ENCODE measurements around the gene KIF12. TPM values are rescaled to one million over a fixed set of nuclear protein-coding genes. Genes with fewer than 3 reads are reported as not detected.

KIF12 gene
- total and polyA plus RNA-seq, 2 of the 13 experiments (the other 11 are each of a cell fraction or from before 2014, with no cell fraction given) = 1.8 to 12.5 TPM

GRCh38 chr9:114080773-114081440 lies 18.2 kb downstream of the KIF12 start (continued):
- TF ChIP-seq AFF4 (CRISPR knock-in tag; IDR thresholded peaks at IDR 0.05) = 0 out of 2 replicates have a peak, but pooled peaks have one; percentile 15
- peak; percentile 97 for TF ChIP-seq MED13 (CRISPR knock-in tag; IDR thresholded peaks at IDR 0.05)
- peak; percentile 40; the same call in 1 of the 2 replicates for TF ChIP-seq BORCS8-MEF2B (CRISPR knock-in tag; IDR thresholded peaks at IDR 0.05)
- no peak for TF ChIP-seq ZSCAN31 (CRISPR knock-in tag; IDR thresholded peaks at IDR 0.05; ENCODE audit: low read depth)
- TF ChIP-seq THAP11 (CRISPR knock-in tag; IDR thresholded peaks at IDR 0.05) = peak; percentile 72; the same call in 1 of the 2 replicates
- TF ChIP-seq, protein P1, sequence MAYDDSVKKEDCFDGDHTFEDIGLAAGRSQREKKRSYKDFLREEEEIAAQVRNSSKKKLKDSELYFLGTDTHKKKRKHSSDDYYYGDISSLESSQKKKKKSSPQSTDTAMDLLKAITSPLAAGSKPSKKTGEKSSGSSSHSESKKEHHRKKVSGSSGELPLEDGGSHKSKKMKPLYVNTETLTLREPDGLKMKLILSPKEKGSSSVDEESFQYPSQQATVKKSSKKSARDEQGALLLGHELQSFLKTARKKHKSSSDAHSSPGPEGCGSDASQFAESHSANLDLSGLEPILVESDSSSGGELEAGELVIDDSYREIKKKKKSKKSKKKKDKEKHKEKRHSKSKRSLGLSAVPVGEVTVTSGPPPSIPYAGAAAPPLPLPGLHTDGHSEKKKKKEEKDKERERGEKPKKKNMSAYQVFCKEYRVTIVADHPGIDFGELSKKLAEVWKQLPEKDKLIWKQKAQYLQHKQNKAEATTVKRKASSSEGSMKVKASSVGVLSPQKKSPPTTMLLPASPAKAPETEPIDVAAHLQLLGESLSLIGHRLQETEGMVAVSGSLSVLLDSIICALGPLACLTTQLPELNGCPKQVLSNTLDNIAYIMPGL (CRISPR knock-in tag; IDR thresholded peaks at IDR 0.05; ENCODE audit: borderline replicate concordance in 1 of 2, low read depth in 1 of 2) = peak; percentile 24 to 35; a peak in 1 of 4 replicates
- TF ChIP-seq, protein P2, sequence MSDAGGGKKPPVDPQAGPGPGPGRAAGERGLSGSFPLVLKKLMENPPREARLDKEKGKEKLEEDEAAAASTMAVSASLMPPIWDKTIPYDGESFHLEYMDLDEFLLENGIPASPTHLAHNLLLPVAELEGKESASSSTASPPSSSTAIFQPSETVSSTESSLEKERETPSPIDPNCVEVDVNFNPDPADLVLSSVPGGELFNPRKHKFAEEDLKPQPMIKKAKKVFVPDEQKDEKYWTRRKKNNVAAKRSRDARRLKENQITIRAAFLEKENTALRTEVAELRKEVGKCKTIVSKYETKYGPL (CRISPR knock-in tag; IDR thresholded peaks at IDR 0.05) = no peak
- 0 out of 2 replicates have a peak, but pooled peaks have one; percentile 50 for TF ChIP-seq SALL2 (CRISPR knock-in tag; IDR thresholded peaks at IDR 0.05)
- no peak for TF ChIP-seq ZNF230 (CRISPR knock-in tag; IDR thresholded peaks at IDR 0.05)
- no peak; the same call in 1 of the 2 replicates for TF ChIP-seq ELF3 (CRISPR knock-in tag; IDR thresholded peaks at IDR 0.05)
- peak; percentile 70; the same call in 1 of the 2 replicates for TF ChIP-seq ZNF670 (CRISPR knock-in tag; IDR thresholded peaks at IDR 0.05; ENCODE audit: borderline replicate concordance)
- TF ChIP-seq, protein P3, sequence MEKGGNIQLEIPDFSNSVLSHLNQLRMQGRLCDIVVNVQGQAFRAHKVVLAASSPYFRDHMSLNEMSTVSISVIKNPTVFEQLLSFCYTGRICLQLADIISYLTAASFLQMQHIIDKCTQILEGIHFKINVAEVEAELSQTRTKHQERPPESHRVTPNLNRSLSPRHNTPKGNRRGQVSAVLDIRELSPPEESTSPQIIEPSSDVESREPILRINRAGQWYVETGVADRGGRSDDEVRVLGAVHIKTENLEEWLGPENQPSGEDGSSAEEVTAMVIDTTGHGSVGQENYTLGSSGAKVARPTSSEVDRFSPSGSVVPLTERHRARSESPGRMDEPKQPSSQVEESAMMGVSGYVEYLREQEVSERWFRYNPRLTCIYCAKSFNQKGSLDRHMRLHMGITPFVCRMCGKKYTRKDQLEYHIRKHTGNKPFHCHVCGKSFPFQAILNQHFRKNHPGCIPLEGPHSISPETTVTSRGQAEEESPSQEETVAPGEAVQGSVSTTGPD (CRISPR knock-in tag; IDR thresholded peaks at IDR 0.05) = 0 out of 2 replicates have a peak, but pooled peaks have one; percentile 27
- TF ChIP-seq ZNF574 (CRISPR knock-in tag; IDR thresholded peaks at IDR 0.05) = peak; percentile 75
- peak; percentile 27; the same call in 1 of the 2 replicates for TF ChIP-seq TBX3 (IDR thresholded peaks at IDR 0.05; ENCODE audit: borderline replicate concordance)
- no peak; the same call in none of the 2 replicates for TF ChIP-seq MEIS1 (CRISPR knock-in tag; IDR thresholded peaks at IDR 0.05; ENCODE audit: borderline replicate concordance)
